GM10847 (cell line): Measurements from ENCODE around the gene CAV1.

ENCODE experiments used
- POLR2A ChIP-seq: IDR thresholded peaks from 2 replicates; pipeline ENCODE4 v1.6.1; 2011; ENCODE audit not compliant: insufficient read length; ENCODE audit errors: extremely low read depth

Gene CAV1

DNA sequence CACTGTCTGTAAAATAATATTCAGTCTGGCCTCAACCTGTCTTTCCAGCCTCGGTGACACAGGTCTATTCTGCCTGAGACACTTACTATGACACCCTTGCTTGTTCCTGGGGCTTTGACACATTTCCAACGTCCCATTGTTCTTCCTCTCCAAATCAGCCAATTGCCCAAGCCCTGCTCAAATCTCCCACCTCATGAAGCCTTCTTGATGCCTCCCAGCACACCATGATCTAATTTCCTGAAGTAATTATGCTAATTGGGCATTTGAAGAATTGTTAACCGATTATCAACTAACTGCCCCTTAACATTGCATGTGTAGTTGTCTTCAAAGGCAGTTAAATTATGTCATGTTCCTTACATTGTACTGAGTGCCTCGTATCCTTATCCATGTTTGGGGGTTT is 33.1 kb downstream of the CAV1 start:
- no peak for TF ChIP-seq POLR2A

DNA sequence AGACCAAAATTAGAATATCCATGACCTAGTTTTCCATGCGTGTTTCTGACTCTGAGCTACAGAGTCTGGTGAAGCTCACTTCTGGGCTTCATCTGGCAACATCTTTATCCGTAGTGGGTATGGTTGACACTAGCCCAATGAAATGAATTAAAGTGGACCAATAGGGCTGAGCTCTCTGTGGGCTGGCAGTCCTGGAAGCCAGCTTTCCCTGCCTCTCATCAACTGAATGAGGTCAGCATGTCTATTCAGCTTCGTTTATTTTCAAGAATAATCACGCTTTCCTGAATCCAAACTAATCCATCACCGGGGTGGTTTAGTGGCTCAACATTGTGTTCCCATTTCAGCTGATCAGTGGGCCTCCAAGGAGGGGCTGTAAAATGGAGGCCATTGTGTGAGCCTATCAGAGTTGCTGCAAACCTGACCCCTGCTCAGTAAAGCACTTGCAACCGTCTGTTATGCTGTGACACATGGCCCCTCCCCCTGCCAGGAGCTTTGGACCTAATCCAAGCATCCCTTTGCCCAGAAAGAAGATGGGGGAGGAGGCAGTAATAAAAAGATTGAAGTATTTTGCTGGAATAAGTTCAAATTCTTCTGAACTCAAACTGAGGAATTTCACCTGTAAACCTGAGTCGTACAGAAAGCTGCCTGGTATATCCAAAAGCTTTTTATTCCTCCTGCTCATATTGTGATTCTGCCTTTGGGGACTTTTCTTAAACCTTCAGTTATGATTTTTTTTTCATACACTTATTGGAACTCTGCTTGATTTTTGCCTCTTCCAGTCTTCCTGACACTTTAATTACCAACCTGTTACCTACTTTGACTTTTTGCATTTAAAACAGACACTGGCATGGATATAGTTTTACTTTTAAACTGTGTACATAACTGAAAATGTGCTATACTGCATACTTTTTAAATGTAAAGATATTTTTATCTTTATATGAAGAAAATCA is 35.5 kb downstream of the CAV1 start:
- no peak for TF ChIP-seq POLR2A

DNA sequence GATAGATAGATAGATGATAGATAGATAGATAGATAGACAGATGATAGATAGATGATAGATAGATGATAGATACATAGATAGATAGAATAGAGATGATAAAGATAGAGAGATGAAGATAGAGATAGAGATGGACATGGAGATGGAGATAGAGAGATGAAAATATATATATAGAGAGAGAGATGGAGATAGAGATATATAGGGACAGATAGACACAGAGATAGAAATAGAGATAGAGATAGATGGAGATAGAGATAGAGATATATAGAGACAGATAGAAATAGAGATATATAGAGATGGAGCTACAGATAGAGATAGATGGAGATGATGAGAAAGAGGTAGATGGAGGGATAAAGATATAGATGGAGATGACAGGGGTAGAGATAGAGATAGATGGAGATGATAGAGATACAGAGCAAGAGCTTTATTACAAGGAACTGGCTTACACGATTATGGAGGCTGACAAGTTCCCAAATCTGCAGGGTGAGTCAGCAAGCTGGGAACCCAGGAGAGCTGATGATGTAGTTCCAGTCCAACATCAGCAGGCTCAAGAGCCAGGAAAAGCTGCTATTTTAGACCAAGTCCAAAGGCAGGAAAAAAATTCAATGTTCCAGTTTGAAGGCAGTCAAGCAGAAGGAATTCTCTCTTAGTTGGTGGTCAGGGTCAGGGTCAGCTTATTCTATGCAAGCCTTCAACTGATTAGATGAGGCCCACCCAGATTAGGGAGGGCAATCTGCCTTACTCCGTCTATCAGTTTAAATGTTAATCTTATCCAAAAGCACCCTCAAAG is 37.1 kb downstream of the CAV1 start:
- no peak for TF ChIP-seq POLR2A

DNA sequence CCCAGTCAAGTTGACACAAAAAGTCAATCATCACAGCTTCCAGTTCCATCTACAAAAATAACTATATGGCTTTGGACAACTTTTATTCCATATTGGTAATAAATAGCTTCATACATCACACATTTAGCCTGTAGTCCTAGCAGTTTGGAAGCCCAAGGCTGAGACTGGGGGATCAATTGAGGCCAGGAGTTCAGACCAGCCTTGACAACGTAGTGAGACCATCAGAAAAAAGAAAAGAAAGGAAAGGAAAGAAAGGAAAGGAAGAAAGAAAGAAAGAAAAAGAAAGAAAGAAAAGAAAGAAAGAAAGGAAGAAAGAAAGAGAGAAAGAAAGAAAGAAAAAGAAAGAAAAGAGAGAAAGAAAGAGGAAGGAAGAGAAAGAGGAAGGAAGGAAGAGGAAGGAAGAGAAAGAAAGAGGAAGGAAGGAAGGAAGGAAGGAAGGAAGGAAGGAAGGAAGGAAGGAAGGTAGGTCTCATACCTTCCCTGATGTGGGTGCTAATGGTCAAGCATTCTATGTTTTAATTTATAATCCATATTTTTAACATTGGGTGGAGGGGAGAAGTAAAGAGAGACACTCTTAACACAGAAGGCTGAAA is 37.8 kb downstream of the CAV1 start:
- TF ChIP-seq POLR2A: no peak

DNA sequence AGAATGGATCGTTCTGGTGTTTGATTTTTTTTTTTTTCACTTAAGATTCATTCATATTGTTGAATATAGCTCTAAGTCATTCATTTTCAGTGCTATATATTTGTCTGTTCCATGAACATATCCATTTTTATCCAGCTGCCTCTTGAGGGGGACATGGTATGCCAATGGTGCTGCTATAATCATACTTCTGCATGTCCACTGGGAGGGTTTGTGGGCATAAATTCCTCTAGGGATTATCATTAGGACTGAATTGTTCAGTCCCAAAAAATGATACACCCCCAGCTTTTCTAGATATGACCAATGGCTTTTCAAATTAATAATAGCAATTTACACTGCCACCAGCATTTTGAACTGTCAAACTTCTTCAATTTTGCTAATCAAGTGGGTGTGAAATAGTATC is 41.1 kb downstream of the CAV1 start:
- no peak for TF ChIP-seq POLR2A

DNA sequence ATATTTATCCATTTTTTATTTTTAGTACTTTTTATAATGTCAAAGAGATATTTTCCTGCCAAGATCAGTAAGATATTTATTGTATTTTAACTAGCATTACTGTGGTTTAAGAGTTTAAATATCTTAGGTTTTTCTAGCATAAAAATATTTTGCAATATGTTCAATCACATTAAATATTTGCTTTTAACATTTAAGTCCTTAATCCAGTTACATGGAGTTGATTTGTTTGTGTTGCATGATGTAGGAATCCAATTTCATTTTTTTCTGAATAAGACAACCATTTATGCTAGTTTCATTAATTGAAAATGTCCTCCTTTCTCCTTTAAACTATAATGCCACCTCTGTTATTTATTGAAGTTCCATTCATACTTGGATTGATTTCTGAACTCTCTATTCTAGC is 41.8 kb downstream of the CAV1 start:
- TF ChIP-seq POLR2A: no peak

DNA sequence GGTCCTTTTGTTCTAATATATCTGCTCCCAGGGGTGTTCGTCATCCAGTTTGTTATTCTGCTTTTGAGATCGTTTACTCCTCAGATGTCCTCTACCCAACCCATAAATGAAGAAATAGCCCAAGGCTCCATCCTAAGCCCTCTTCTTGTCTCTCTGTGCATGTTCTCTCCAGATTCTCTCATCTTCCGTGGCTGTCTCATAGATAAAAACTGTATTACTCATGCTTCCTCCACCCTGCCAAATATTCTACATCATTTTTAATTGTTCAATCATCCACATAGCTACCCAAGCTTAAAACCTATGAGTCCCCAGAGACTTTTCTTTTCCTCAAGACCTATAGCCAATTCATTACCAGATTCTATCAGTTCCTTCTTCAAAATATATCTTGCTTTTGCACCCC is 44.9 kb downstream of the CAV1 start:
- TF ChIP-seq POLR2A: no peak

DNA sequence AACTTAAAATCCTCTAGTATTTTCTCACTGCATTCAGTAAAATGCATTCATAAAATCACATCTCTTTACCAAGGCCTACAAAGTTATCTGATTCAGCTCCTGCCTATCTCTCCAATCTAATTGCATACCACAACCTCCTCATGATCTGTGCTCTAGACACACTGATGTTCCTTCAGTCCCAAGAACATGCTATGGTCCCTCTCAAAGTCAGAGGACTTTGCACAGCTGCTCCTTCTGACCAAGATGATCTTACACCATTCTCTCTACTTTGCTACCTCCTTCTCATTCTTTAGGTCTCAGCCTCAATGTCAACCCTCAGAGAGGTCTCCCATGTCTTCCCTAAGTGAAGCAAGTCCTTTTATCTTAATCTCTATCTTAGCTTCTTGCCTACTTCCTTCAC is 45.5 kb downstream of the CAV1 start:
- TF ChIP-seq POLR2A: no peak

DNA sequence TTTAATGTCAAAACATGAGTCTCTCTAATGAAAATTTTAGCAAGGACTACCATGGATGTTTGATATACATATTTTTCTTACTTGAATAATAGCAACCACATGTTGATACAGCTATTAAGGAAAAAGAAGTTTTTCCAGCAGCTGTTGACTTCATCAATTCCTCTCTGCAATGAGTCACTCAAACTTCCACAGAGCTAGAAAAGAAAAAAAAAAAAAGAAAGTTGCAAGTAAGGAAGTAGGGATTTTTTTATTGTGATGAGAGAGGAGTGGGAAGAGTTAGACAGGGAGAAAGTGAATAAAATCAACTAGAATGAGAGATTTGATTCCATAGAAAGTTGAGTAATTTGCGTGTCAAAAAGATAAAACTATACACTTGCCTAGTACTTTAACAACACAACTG is 46.2 kb downstream of the CAV1 start:
- TF ChIP-seq POLR2A: no peak

DNA sequence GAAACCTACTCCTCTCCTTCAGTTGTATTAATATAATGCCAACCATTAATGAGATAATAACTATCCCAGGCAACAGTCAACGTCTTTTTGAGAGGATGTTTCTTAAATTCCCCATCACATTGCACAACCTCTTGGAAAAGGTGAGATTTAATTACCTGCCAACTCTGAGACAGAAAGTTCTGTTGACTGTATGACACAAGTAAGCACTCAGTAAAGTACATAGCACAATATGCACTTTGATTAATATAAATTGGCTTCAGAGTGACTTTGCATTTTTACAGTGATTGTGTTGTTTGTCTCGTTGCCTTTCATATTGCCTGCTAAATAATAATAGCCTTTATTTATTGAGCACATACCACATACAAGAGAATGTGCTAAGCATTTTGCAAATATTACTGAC is 46.7 kb downstream of the CAV1 start:
- TF ChIP-seq POLR2A: no peak

DNA sequence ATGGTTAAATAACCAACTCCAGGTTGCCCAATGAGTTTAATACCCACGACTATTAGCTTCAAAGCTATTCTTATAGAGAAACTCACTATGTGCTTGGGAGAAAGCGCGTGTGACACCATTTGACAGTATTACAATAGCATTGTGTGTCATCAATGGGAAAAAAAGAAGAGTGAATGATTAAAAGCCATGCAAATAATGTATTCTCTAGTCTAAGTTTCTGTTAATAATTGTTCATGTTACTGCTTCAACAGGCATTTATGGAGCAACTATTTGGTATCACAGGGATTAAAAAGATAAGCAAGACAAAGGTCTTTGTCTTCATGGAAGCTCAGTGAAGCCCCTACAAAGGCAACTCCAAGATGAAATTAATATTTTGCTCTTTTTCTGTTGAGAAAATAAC is 47.2 kb downstream of the CAV1 start:
- TF ChIP-seq POLR2A: no peak

DNA sequence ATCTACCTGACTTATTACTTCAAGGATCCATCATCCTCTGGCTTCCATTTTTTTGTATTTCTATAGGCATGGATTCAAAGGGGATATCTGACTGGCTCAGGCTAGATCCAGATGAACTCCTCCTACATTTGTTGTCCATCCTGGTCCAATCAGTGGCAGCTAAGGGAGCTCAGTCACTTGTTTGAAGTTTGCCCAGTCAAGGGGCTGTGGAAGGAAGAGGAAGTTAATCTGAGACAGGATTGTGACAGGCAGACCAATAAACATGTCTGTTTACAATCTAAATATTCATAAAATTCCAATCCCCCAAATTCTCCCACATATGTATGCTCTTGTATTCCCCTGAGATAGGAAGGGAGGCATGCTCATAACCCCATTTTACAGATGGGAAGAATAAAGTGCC is 48.7 kb downstream of the CAV1 start:
- no peak for TF ChIP-seq POLR2A

DNA sequence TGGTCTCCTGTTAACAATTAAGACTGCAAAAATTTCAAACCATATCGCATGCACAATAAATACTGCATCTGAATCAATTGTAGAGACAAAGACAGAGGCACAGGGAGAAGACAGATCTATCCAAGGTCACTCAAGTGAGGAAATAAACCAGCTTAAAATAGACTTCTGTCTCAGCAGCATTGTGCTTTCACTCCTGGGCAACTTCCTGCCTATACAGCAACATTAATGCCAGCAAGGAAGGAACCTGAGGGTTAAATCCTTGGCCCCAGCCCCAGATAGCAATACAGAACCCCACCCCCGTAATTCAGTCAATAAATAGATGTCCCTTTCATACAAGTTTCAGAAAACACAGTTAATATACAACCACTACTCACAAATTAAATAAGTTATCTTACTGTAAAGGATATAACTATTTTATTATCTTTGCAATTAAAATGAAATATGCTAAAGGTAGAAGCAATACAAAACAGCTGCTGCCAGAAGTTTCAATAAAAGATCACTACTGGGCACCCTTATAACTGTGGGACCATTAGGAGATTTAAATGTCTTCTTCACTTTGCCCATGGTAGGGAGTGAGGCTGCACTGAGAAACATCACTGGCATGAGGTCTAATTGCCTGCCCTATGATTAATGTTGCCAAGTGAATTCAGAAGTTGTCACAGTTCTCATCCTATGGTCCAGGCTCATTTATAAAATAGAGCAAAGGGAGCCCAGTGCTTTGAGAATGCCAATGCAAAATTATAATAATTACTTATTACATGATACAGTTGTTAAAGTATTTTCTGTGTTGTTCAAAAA is 49.4 kb downstream of the CAV1 start:
- no peak for TF ChIP-seq POLR2A

DNA sequence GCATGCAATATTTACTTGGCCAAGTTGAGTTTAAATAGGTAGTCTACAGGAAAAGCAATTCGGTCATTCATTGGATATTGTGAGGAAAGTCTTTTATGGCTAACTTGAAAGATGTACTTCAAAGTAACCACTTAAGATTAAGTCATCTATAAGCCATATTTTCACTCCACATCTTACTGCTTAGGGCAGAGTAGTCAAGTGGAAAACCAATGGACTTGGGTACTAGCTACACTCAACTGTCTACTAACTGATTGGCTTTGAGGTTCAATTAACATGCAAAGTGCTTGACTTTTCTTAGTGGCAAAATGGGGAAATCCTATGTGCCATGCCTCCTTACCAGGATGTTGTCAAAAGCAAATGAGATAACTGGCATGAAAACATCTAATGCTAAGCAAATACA is 51.0 kb downstream of the CAV1 start:
- no peak for TF ChIP-seq POLR2A
